ENCODE results near the gene MYOM1.
A peak's percentile ranks its signal among the peaks of the same experiment; 100 is the strongest.

Gene MYOM1

DNA sequence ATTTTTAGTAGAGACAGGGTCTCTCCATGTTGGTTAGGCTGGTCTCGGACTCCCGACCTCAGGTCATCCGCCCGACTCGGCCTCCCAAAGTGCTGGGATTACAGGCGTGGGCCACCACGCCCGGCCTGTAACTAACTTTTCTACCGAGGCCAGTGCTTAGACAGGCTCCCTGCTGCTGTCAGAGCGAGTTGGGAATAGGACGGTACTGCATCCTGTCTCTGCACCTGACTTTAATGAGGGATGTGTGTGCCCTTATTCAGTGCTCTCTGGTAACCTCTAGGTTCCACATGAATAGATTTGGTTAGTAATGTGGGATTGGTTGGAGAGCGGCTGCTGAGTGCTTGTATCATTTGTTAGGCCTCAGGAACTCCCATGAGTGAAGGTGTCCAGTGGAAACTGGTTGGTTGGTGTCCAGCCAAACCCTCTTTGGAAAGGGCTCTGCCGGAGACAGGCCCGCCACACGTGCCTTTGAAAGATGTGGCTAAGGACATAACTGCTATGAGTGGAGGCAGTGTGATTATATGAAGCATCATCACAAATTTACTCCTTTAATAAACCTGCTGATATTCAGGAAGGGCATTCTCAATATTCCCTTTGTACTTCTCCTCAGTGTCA is 36.6 kb downstream of the MYOM1 start:
- DNase-seq = no peak

DNA sequence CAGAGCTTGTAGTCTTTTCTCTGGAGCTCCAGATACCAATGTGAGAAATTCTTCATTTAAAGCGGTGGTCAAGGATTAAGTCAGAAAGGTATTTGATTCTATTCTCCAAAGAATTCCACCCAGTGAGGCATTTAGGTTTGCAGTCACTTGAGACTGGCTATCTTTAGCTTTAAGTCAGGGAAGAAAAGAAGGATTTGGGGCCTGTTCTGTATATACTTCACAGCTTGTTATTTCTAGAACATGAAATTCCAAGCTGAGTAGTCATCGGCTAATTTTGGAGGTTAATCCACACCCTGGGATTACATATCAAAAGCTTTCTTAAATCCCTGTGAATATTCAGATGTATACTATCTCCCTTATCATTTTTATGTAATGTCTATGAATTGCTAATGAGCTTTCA is 39.4 kb downstream of the MYOM1 start:
- no peak for DNase-seq

DNA sequence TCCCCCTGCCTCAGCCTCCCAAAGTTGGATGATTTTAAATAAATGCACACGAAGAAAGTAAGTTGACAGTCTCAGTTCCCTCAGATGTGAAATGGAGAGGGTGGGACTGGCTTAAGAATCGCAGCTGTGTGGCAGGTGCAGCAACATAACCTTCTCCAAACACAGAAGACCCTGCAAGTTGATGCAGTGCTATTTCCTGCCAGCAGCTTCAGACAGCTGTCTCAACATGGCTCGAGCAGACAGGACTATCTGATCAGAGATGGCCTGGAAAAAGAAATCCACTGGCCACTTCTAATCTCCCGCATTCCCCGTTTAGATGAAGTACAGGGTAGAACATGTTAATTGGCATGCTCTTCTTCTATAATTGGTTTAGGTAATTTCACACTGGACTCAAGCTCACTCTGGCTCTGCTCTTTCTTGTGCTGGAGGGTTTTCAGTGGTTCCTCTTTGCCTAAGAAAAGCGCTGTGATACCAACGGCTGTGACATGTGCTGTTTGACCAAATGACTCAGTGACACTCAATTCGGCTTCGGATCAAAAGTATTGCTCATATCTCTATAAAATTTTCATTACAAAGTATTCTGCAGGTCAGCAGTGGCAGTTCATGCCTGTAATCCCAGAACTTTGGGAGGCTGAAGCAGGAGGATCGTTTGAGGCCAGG is 40.2 kb downstream of the MYOM1 start:
- no peak for DNase-seq

DNA sequence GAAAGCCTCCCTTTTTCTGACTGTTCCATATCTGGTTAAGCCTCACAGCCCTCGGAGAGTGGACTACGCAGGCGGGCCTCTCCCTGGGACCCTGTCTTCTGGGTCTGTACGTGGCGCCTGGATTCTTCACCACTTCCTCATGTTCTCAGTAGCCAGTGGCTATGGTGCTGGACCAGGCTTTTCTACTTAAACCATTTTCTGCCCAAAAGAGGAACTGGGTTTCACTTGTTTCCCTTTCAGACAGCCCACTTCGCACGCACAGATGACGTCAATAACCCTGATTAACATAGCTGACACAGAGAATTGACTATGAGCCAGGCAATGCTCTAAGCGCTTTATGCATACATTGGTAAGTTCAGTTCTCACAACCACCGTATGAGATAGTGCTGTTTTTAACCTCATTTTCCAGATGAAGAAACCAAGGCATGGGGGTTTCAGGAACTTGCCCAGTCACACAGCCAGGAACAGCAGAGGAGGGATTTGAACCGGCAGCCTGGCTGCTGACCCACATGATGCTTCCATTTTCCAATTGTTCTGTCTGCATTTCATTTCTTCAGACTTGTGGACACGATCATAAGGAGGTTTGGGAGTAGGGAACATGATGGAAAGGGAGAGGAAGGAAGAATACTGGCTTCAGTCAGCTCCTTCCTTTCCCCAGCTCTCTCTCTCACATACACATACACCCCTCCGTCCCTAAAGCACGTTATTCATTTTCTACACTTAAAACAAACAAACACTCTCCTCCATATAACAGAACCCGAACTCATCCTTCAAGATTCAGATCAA is 41.7 kb downstream of the MYOM1 start:
- DNase-seq = no peak

DNA sequence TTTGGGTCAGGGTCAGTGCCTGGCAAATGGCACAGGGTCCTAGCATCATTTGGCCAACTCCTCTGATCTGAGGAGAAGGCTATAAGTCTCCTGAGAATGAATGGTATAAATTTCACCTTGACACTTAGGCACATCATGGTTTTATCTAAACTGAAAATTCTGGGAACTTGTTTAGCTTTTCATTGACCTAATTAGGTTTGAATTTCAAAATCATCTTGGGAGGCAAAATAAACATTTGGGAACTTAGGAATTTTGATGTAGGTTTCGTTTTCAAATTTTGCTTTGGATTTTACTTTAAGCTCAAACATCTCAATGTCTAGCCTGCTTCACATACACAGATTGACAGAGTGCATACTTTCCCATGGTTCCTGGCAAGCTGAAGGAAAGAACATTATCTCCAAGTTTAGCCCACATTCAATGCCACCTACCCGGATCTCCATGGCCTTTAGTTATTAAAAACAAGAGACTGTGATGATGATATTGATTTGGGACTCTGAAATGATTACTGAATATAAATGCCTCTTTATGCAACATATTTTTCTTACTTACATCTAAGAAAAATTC is 44.5 kb downstream of the MYOM1 start:
- no peak for DNase-seq

DNA sequence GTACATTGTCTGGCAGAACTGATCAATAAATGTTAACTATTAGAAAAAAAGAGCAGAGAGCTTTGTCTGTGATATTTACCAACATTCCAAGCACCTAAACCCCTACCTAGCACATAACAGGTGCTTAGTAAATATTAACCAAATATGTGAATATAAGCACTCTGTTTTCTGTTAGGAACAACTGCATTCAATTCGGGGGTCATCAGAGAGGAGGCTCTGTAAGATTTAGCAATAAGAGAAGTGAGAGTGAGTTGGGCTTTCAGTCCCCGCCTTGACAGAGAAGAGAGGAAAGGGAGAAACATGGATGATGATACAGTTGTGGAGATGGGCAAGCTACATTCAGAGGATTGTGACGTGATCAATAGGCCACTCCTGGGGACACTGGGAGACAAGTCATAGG is 47.7 kb downstream of the MYOM1 start:
- DNase-seq = no peak

DNA sequence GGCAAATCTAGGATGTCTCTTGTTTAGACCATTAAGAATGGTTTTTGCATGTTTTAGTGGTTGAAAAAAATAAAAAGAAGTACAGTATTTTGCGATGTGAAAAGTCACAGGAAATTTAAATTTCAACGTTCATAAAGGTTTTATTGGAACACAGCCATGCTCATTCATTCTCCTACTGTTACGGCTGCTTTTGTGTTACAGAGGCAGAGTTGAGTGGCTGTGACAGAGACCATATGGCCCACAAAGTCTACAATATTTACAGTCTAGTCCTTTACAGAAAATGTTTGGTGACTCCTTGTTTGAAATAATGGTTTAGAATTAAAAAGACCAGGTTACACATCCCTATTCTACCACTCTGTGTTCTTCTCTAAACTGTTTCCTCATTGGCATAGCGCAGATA is 48.1 kb downstream of the MYOM1 start:
- no peak for DNase-seq

DNA sequence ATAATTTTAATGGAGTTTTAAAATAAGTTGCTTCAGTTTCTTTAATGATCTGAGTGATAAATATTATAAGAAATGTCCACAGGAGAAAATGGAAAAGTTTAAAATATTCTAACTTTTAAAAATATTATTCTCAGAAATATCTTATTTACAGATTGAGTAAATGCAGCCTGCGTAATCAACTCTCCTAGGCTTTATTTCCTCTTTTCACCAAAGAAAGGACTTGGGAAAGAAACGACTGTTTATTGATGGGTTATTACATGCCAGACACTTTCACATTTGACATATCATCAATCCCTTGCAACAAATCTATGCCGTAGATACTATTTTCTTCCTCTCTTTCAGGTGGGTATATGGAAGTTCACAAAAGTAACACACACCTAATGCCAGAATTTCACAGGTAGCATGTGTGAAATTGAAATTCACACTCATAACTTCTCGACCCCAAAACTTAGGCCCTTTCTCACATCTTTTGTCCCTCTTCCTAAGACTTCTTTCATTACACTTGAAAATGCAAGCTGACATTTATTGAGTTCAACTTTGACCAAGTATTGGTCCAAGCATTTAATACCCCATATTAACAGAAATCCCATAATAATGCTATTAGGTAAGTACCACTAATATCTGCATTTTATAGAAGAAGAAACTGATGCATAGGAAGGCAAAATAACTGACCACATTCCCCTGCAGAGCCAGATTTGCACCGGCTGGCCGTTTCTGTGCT is 49.2 kb downstream of the MYOM1 start:
- no peak for DNase-seq

DNA sequence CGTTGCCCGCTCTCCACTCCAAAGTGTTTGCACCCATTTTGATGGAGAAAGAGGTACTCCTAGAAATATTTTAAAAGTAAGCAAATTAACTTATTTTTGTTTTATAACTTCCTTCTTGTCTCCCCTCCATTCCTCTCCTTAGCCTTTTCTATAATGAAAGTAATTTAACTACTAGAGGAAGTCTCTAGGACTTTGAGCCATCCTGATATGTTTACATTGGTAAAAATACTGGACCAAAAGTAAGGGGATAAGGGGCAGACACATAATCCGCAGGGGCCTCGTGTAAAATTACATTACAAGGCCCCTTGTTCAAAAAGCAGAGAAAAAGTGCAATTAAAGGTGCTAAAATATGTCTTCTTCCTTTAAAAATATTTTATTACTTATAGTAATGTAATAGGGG is 55.4 kb downstream of the MYOM1 start:
- DNase-seq = no peak

DNA sequence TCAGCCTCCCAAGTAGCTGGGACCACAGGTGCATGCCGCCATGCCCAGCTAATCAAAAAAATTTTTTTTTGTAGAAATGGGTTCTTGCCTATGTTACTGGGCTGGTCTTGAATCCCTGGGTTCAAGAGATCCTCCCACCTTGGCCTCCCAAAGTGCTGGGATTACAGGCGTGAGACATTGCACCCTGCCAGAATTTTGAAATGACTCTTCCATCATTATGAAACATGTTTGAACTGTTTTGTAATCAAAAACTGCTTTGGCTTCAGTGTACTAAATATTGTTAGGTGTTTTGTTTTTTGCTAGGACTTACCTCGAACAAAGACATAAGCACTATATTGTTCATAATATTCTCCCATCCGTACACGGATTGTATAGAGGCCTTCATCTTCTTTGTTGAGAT is 55.8 kb downstream of the MYOM1 start:
- no peak for DNase-seq

DNA sequence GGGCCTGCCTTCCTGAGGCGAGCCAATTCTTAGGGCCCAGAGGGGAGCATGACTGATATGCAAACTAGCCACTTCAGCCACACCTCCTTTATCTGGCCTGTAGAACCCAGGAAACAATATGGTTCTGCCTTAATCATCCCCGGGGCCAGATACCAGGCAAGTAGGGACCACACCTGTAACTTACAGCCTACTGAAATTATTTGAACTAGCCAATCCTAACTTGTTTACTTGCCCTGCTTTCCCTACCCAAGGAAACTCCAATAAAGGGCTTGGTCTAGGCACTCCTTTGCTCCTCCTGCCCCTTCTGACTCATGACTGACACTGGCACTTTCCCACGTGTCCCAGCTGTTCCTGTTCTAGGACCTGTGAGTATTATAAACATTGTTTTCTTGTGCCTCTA is 57.6 kb downstream of the MYOM1 start:
- no peak for DNase-seq

DNA sequence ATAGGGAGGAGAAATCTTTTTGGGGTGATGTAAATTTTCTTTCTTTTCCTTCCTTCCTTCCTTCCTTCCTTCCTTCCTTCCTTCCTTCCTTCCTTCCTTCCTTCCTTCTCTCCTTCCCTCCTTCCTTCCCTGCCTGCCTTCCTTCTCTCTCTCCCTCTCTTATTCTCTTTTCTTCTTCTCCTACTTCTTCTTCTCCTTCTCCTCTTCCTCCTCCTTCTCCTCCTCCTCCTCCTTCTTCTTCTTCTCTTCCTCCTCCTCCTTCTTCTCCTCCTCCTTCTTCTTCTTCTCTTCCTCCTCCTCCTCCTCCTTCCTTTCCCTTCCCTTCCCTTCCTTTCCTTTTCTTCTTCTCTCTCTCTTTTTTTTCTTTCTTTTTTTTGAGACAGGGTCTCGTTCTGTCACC is 59.9 kb downstream of the MYOM1 start:
- DNase-seq = no peak

DNA sequence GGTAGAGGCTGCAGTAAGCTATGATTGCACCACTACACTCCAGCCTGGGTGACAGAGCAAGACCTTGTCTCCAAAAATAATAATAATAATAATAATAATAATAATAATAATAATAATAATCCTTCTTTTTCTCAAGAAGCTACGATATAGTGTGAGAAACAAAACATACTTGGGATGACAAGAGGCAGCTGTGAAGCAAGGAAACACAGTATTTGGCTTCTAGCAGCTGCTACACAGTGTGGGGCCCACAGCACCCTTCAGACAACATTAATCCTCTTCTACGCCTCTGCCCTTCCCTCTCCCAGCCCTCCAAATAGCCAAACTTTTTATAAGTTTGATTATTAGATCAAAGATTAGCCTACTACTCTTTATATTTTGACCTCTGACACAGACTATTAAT is 62.2 kb downstream of the MYOM1 start:
- no peak for DNase-seq

DNA sequence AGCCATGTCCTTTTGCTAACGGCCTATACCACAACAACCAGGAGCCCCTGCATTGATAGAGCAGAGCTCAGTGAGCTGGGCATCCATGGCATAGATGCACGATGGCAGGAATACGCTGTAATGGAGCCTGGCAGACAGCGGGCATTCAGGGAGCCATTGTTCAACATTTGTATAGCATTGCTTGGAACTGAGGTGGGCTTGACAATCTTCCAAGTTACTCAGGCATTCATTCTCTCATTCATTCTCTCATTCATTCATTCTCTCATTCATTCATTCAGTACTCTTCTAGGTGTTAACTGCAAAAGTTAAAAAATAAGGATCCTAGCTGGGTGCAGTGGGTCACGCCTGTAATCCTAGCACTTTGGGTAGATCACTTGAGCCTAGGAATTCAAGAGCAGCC is 62.7 kb downstream of the MYOM1 start:
- DNase-seq = no peak

DNA sequence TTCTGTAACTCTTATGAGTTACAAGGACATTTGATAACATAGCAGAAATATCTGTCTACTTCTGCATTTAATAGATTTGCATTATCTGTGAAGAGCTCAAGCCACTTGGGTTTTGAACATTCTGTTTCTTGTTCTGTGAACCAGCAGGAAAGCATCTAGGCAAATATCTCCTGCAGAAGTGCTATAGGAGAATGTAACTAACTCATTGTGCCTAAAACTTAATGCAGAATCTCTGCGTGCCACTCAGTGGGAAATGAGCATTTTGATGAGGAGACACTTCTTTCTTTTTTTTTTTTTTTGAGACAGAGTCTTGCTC is 63.5 kb downstream of the MYOM1 start:
- no peak for DNase-seq

DNA sequence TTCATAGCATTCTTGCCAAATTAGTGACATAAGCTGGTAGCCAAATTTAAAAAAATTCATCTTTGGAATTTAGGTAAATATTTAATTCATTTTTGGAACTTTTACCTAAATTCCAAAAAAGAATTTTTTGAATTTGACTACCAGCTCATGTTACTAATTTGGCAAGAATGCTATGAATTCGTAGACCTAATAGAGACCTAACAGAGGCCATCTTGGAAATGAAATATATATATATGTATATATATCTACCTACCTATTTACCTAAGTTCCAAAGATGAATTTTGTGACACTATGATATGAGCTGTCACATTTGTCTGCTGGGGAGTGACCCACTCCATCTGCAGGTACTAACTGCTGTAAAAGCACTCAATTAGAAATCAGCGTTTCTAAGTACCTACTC is 65.6 kb downstream of the MYOM1 start:
- DNase-seq = no peak

DNA sequence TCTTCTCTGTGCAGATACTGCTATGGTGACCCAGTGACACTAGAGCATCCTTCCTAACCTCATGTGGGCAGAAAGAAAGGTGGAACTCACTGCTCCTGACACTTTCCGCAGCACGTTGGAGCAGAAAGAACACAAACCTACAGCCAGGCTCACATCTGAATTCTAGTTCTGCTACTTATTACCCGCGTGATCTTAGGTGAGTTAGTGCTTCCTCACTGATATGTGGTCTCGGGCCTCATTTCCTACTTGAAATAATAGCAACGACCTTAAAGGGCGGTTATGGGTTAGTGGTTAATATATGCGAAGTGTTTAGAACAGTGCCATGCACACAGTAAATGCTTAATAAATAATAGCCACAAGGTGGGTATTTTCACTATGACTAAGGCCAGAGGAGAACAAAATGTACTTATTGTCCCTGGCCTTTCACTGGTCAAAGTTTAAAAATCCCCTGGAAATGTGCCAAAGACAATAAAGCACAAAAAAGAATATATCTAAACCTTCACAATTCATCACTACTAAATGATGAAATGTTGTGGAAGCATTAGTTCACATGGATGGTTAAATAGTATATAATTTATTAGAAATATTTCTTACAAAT is 66.6 kb downstream of the MYOM1 start:
- DNase-seq = no peak

DNA sequence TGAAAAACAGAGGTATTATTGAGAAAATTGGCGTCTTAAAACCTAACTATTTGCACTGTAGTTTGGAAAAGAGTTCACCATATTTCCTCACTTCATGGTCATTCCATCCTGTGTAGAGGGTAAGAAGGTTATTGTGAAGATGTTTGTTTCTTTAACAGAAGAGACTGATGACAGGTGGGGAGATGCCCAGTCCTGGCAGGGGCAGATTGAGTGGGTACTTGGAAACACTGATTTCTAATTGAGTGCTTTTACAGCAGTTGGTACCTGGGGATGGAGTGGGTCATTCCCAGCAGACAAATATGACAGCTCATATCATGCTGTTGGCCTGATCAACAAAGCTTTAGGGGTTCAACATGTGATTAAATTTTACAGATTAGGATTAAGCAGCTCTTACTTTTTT is 67.5 kb downstream of the MYOM1 start:
- no peak for DNase-seq

DNA sequence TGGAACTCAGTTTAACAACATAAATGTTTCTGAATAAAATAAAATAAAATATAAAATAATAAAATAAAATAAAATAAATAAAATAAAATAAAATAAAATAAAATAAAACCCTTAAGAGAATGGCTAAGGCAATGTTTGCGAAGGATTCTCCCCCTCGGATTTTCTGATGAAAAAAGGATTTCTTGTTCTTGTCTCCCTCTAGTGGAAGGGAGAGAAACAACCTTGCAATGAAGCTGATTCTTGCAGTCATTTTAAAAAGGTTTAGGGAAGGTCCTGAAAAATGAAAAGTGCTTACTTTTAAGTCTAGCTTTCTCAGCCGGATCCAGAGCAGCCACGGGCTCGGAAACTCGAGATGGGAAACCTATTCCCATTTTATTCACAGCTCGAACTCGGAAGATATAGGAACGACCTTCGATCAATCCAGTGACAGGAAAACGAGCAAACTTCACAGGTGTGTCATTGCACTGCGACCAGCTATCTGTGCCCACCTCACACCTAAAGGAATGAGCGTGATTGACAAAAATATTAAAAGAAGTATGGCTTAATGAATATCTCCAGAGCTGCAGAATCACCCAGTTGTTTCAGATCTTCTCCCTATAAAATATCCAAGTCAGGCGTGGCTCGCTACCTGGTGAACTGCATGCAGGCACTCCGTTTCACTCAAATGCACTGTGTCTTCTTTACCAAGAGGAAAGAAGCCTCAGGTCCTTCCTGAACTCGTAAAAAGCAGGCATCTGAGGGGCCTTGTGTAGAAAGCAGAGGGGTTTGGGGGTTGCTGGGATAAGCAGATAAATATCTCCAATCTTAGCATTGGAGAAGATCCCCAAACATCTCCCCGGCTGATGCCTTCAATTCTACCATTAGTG is 68.1 kb downstream of the MYOM1 start:
- DNase-seq = peak; percentile 31

DNA sequence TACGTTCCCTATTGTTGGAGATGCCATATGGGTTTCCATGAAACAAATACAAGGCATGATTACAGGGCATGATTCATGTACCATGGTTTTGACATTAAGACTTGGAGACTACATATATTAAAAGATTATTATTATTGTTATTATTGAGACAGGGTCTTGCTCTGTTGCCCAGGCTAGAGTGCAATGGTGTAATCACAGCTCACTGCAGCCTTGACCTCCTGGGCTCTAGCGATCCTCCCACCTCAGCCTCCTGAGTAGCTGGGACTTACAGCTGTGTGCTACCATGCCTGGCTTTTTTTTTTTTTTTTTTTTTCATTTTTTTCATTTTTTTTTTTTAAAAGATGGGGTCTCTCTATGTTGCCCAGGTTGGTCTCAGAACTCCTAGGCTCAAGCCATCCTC is 69.1 kb downstream of the MYOM1 start:
- DNase-seq = no peak

DNA sequence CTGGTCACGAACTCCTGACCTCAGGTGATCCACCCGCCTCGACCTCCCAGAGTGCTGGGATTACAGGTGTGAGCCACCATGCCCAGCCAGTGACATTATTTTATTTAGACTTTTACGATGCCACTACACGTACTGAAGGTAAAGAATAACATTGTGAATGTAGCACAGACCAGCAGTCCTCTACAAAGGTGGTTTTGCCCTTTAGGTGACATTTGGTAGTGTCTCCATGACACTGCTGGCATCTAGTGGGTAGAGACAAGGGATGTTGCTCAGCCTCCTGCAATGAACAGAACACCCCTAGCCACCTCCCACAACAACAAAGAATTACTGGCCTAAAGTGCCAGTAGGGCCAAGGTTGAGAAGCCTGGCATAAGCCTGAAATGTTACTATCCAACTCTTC is 69.5 kb downstream of the MYOM1 start:
- no peak for DNase-seq

DNA sequence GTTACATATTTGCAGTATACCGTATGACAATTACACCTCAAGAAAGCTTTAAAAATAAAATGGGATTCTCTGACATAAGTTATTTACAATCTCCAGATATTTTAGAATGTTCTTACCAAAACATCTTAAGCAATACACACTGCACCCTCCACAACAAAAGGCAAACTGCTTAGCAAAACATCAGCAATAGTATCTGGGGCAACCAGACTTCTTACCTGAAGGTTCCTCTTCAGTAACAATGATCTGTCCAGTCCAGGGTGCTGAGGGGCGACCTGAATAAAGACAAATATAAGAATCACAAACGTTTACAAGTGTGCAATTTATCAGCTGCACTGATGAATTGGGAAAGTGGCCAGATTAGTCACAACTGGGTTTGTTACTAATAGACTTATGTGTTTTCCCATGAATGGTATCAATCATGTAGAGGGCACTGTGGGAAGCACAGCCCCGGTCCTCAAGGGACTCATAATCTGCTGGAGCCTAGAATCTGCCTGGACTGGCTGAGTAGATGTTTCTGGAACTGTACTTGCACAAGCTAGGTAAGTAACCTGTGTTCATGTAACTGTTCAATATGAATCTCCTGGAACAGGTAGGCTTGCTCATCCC is 70.7 kb downstream of the MYOM1 start:
- DNase-seq = no peak

Data from activated CD4-positive, alpha-beta T cell treated with anti-CD3 and anti-CD28 coated beads, Interleukin-2, amount 50 U/mL, for 16 hours (primary cell).